Sigmoid colon (tissue), 7 donors: ENCODE measurements around the gene CHRM1. TPM values are rescaled to one million over a fixed set of nuclear protein-coding genes. Genes with fewer than 3 reads are reported as not detected.

Experiments
- DNase-seq: peaks from one replicate; pipeline ENCODE4 v3.0.0-alpha.2; 2019
- H3K27ac ChIP-seq, 4 donors: fragments of 200-600 bp; sonication (generic); one replicate each; pipeline ENCODE4 v1.5.1; 2016 to 2019; ENCODE audit warnings: mild to moderate bottlenecking in 1 of 4
- H3K27me3 ChIP-seq, 3 donors: fragments of 200-600 bp; sonication (generic); one replicate each; pipeline ENCODE4 v1.5.1; 2019; ENCODE audit warnings: mild to moderate bottlenecking in 1 of 3
- H3K36me3 ChIP-seq, 4 donors: fragments of 200-600 bp; sonication (generic); one replicate each; pipeline ENCODE4 v1.5.1; 2016 to 2019
- H3K4me1 ChIP-seq, 4 donors: fragments of 200-600 bp; sonication (generic); one replicate each; pipeline ENCODE4 v1.5.1; 2017 to 2019
- H3K4me3 ChIP-seq, 4 donors: fragments of 200-600 bp; sonication (generic); one replicate each; pipeline ENCODE4 v1.5.1; 2017 to 2019; ENCODE audit warnings: mild to moderate bottlenecking in 2 of 4, moderate library complexity in 1 of 4
- H3K9me3 ChIP-seq, 4 donors: fragments of 200-600 bp in 3 of 4; sonication (generic) in 3 of 4; one replicate each; pipeline versions ENCODE4 v1.5.1 to v1.6.1; 2013 to 2019
- EP300 ChIP-seq, 4 donors: sonication (generic); formaldehyde crosslinking; IDR thresholded peaks; one replicate each; pipeline ENCODE4 v1.6.1; 2017; ENCODE audit warnings: antibody characterized with exemption in 4 of 4
- POLR2A ChIP-seq, 2 donors: fragments of 450-650 bp; IDR thresholded peaks; one replicate each; pipeline ENCODE4 v1.6.1; 2016; ENCODE audit warnings: antibody characterized with exemption in 2 of 2, mild to moderate bottlenecking in 2 of 2, moderate library complexity in 2 of 2
- POLR2AphosphoS5 ChIP-seq, 4 donors: sonication (generic); formaldehyde crosslinking; IDR thresholded peaks; one replicate each; pipeline ENCODE4 v1.6.1; 2017; ENCODE audit warnings: antibody characterized with exemption in 4 of 4
- WGBS, 2 donors: extraction: QIAGEN DNeasy Blood & Tissue Kit; methylation state at CpG; one replicate each; pipeline ENCODE4 v1.1.7; 2013; 5-methylcytosine and 5-hydroxymethylcytosine counted together
- intact Hi-C: fragments of 100-400 bp; cut with DNase I; formaldehyde crosslinking; loops from one replicate; pipeline ENCODE4 v1.15.1; 2023
- polyA plus RNA-seq, 3 donors: library from polyadenylated mRNA; stranded (reverse); fragments of 200-250 nt; gene quantifications; one replicate each; pipeline ENCODE4 v1.2.3, GENCODE V29; 2013
- total RNA-seq, 4 donors: library from RNA; depleted of rRNA; stranded (reverse); fragments of >200 nt; gene quantifications; one replicate each; pipeline ENCODE4 v1.1.0, GENCODE V29; 2016
- TF ChIP-seq, protein P1 (sequence below), 4 experiments: fragments of 450-650 bp in 3 of 4; fragments of 200-600 bp in 1 of 4; IDR thresholded peaks; one replicate each; pipeline ENCODE4 v1.5.1; 2016 to 2019; ENCODE audit warnings: antibody characterized with exemption in 4 of 4, mild to moderate bottlenecking in 3 of 4, moderate library complexity in 2 of 4
- donor health status: healthy with polysubstance abuse.
- donor health status: Bipolar disorder and iron deficiency.
- donor health status: healthy.

CHRM1 gene
- total and polyA plus RNA-seq, 7 donors: 0.16 to 0.60 (median 0.41) TPM; not detected in 2

DNA sequence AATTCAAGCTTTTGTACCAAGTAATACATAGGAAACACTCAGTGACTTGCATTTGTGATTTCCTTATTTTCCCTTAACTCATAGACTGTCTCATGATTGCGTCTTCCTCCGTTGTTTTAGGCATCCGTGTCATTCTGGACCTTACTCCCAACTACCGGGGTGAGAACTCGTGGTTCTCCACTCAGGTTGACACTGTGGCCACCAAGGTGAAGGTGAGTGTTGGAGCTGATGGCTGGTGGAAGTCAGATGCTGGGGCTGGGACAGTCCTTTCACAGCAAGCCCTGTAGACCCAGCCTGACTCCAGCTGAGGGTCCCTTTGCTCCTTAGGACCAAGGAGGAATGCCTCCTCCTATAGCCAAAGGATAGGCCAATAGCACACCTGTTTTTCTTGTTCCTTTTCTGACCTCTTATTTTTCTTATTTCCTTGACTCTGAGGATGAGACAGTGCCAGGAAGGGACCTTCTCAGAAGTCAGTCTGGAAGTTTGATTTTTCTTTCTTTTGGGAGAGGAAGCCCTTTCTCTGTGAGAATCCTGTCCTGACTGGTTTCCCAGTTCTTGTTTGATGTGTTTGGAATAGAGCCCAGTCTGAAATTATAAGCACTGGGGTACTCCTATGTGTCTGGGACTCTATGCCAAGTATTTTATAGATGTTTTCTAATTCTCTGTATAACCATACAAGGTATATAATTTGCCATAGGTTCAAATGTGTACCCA lies 38.2 kb downstream of the CHRM1 start:
- Histone ChIP-seq H3K36me3 (peaks cover 39 to 58% (median 53%) of the 10 kb centered on the region in 4 donors), H3K9me3 (no peaks in the 10 kb centered on the region)
- WGBS, 2 donors: 38 to 68% methylated on average over 5 of the region's 5 CpGs

DNA sequence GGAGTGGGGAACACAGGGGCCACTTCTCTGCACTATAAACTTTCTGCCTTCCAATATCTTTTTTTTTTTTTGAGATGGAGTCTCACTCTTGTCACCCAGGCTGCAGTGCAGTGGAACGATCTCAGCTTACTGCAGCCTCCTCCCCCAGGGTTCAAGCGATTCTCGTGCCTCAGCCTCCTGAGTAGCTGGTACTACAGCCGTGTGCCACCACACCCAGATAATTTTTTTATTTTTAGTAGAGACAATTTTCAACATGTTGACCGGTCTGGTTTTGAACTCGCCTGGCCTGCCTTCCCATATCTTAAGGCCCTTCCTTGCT lies 38.8 kb downstream of the CHRM1 start:
- WGBS, 2 donors: 18 to 47% methylated on average over 6 of the region's 6 CpGs
- H3K4me1 ChIP-seq: peaks cover 0 to 60% (median 52%) of the 10 kb centered on the region in 4 donors
- peaks cover 34 to 52% (median 47%) of the 10 kb centered on the region in 4 donors for H3K36me3 ChIP-seq
- no peaks in the 10 kb centered on the region for H3K27me3 ChIP-seq
- peak overlapping the region; percentile 97 to 100 (median 98) for H3K27ac ChIP-seq
- DNase-seq: no peak
- intact Hi-C loops: loop anchor here (10.0 kb wide), 1 partner anchor 488 kb away; no protein-coding TSS in a partner anchor
- H3K4me3 ChIP-seq: peak overlapping the region; percentile 72 to 99 (median 88)
- TF ChIP-seq POLR2AphosphoS5 (IDR thresholded peaks at IDR 0.05): no peak
- TF ChIP-seq EP300 (IDR thresholded peaks at IDR 0.05): no peak
- TF ChIP-seq POLR2A (IDR thresholded peaks at IDR 0.05): no peak
- TF ChIP-seq, protein P1, sequence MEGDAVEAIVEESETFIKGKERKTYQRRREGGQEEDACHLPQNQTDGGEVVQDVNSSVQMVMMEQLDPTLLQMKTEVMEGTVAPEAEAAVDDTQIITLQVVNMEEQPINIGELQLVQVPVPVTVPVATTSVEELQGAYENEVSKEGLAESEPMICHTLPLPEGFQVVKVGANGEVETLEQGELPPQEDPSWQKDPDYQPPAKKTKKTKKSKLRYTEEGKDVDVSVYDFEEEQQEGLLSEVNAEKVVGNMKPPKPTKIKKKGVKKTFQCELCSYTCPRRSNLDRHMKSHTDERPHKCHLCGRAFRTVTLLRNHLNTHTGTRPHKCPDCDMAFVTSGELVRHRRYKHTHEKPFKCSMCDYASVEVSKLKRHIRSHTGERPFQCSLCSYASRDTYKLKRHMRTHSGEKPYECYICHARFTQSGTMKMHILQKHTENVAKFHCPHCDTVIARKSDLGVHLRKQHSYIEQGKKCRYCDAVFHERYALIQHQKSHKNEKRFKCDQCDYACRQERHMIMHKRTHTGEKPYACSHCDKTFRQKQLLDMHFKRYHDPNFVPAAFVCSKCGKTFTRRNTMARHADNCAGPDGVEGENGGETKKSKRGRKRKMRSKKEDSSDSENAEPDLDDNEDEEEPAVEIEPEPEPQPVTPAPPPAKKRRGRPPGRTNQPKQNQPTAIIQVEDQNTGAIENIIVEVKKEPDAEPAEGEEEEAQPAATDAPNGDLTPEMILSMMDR (IDR thresholded peaks at IDR 0.05): no peak
- no peaks in the 10 kb centered on the region for H3K9me3 ChIP-seq

More for the DNA sequence above, 38.2 kb downstream of the CHRM1 start:
- DNase-seq: no peak
- Histone ChIP-seq H3K4me3 (peak overlapping the region; percentile 72 to 99 (median 88)), H3K27me3 (no peaks in the 10 kb centered on the region), H3K4me1 (peaks cover 0 to 64% (median 53%) of the 10 kb centered on the region in 4 donors), H3K27ac (peak overlapping the region; percentile 97 to 100 (median 98))
- no peak for TF ChIP-seq POLR2A (IDR thresholded peaks at IDR 0.05)
- TF ChIP-seq, protein P1 (IDR thresholded peaks at IDR 0.05): no peak
- TF ChIP-seq EP300 (IDR thresholded peaks at IDR 0.05): no peak
- no peak for TF ChIP-seq POLR2AphosphoS5 (IDR thresholded peaks at IDR 0.05)
- intact Hi-C loops: loop anchor here (10.0 kb wide), 1 partner anchor 488 kb away; no protein-coding TSS in a partner anchor

DNA sequence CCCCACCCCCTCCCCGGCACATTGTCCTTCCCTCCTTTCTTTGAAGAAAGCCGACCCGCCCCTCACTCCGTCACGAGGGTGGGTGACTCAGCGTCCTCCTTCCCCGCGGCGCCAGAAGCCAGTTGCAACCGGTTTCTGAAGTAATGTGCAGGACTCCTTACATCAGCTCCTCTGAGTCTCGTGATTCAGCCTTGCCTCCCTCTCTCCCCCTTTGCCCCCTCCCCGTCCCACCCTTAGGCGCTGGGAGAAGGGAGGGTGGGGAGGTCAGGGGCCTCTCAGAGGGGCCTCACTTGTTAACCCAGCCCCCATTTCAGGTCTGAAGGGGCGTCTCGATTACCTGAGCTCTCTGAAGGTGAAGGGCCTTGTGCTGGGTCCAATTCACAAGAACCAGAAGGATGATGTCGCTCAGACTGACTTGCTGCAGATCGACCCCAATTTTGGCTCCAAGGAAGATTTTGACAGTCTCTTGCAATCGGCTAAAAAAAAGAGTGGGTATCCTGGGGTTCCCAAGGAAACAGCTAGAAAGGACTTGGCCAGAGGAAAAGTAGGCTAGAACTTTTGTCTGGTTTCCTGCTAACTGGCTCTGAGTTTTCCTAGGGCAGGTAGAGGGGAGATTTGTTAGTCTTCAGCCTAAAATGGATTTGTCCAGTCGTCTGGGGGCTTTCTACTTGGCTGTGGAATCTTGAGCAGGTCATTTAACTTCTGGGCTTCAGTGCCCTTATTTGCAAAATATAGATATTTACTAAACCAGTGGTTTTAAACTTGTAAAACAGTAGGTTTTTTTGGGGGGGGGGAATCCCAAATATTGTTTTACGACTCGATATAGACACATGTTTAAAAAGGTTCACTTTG lies 39.4 kb downstream of the CHRM1 start:
- peaks cover 0 to 60% (median 49%) of the 10 kb centered on the region in 4 donors for H3K4me1 ChIP-seq
- peak; percentile 99 for DNase-seq
- peak overlapping the region; percentile 72 to 99 (median 88) for H3K4me3 ChIP-seq
- 2 to 5% methylated on average over 21 of the region's 21 CpGs for WGBS, 2 donors
- peak overlapping the region; percentile 97 to 100 (median 98) for H3K27ac ChIP-seq
- H3K27me3 ChIP-seq: no peaks in the 10 kb centered on the region
- TF ChIP-seq POLR2AphosphoS5 (IDR thresholded peaks at IDR 0.05) (peak in 2 of 4 donors; percentile 67 to 89), EP300 (IDR thresholded peaks at IDR 0.05) (peak; percentile 31 to 96 (median 78))
- TF ChIP-seq, protein P1 (IDR thresholded peaks at IDR 0.05): no peak
- intact Hi-C loops: loop anchor here (2.0 to 10.0 kb wide), 3 partner anchors 25 to 487 kb away; no protein-coding TSS in a partner anchor
- H3K9me3 ChIP-seq: no peaks in the 10 kb centered on the region
- H3K36me3 ChIP-seq: peaks cover 28 to 46% (median 41%) of the 10 kb centered on the region in 4 donors

DNA sequence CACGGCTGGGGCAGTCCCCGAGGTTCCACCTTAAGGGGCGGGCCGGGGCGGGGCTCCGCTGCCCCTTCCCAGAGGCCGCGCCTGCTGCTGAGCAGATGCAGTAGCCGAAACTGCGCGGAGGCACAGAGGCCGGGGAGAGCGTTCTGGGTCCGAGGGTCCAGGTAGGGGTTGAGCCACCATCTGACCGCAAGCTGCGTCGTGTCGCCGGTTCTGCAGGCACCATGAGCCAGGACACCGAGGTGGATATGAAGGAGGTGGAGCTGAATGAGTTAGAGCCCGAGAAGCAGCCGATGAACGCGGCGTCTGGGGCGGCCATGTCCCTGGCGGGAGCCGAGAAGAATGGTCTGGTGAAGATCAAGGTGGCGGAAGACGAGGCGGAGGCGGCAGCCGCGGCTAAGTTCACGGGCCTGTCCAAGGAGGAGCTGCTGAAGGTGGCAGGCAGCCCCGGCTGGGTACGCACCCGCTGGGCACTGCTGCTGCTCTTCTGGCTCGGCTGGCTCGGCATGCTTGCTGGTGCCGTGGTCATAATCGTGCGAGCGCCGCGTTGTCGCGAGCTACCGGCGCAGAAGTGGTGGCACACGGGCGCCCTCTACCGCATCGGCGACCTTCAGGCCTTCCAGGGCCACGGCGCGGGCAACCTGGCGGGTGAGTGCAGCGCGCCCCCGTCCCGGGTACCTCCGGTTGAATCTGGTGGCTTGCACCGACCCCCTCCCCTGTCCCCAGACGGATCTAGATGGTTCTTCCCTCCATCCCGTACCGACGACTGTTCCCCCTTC lies 40.2 kb downstream of the CHRM1 start, which contains the start of gene SLC3A2:
Gene SLC3A2 (plus strand): TSS at position 94 of the 776 bp plus-strand sequence. CDS start 128 bp downstream, at position 222.
- Histone ChIP-seq H3K36me3 (peaks cover 20 to 38% (median 33%) of the 10 kb centered on the region in 4 donors), H3K4me1 (peaks cover 0 to 55% (median 49%) of the 10 kb centered on the region in 4 donors), H3K4me3 (peak within 1 kb of the TSS; percentile 72 to 99 (median 88)), H3K27me3 (no peaks in the 10 kb centered on the region), H3K27ac (peak within 1 kb of the TSS; percentile 97 to 100 (median 98)), H3K9me3 (no peaks in the 10 kb centered on the region)
- peak; percentile 99 to 100 (median 100) for TF ChIP-seq POLR2AphosphoS5 (IDR thresholded peaks at IDR 0.05)
- peak; percentile 99 for TF ChIP-seq POLR2A (IDR thresholded peaks at IDR 0.05)
- peak in 1 of 4 donors; percentile 24 for TF ChIP-seq EP300 (IDR thresholded peaks at IDR 0.05)
- TF ChIP-seq, protein P1 (IDR thresholded peaks at IDR 0.05): peak; percentile 45 to 64 (median 58)
- WGBS, 2 donors: 0 to 1% methylated on average over 69 of the region's 69 CpGs
- intact Hi-C loops: loop anchor here (1.0 to 10.0 kb wide), 4 partner anchors 24 to 486 kb away; no protein-coding TSS in a partner anchor
- peak; percentile 96 for DNase-seq
